Measurements from ENCODE around the gene HOXD13.

HOXD13 gene

GRCh38 chr2:176092270-176093144 is at the start of gene HOXD13:
TSS of gene HOXD13 (plus strand) at chr2:176092721. CDS start at chr2:176092891, 170 bp downstream.
- DNase-seq (ENCODE audit: low read depth in 1 of 2, low spot score in 1 of 2), result no peak

- no peak for DNase-seq (ENCODE audit: low read depth in 1 of 2, low spot score in 1 of 2)
Measured at GRCh38 chr2:176056406-176056805, 36.1 kb upstream of the HOXD13 start.

GRCh38 chr2:176063958-176064357 is 28.6 kb upstream of the HOXD13 start:
- no peak for DNase-seq (ENCODE audit: low read depth in 1 of 2, low spot score in 1 of 2)

GRCh38 chr2:176066645-176067588 is 25.6 kb upstream of the HOXD13 start:
- DNase-seq (ENCODE audit: low read depth in 1 of 2, low spot score in 1 of 2), result no peak

- DNase-seq (ENCODE audit: low read depth in 1 of 2, low spot score in 1 of 2), result no peak
Measured at GRCh38 chr2:176067589-176068418, 24.7 kb upstream of the HOXD13 start.

GRCh38 chr2:176068419-176068832 is 24.1 kb upstream of the HOXD13 start:
- DNase-seq (ENCODE audit: low read depth in 1 of 2, low spot score in 1 of 2), result no peak

GRCh38 chr2:176071330-176072291 is 20.9 kb upstream of the HOXD13 start:
- no peak for DNase-seq (ENCODE audit: low read depth in 1 of 2, low spot score in 1 of 2)

- DNase-seq (ENCODE audit: low read depth in 1 of 2, low spot score in 1 of 2), result no peak
Measured at GRCh38 chr2:176072292-176072669, 20.2 kb upstream of the HOXD13 start.

- no peak for DNase-seq (ENCODE audit: low read depth in 1 of 2, low spot score in 1 of 2)
Measured at GRCh38 chr2:176072951-176073904, 19.3 kb upstream of the HOXD13 start.

GRCh38 chr2:176074919-176075425 is 17.5 kb upstream of the HOXD13 start:
- no peak for DNase-seq (ENCODE audit: low read depth in 1 of 2, low spot score in 1 of 2)

GRCh38 chr2:176075481-176075880 is 17.0 kb upstream of the HOXD13 start:
- no peak for DNase-seq (ENCODE audit: low read depth in 1 of 2, low spot score in 1 of 2)

- no peak for DNase-seq (ENCODE audit: low read depth in 1 of 2, low spot score in 1 of 2)
Measured at GRCh38 chr2:176076063-176076462, 16.5 kb upstream of the HOXD13 start.

GRCh38 chr2:176076796-176077195 is 15.7 kb upstream of the HOXD13 start:
- DNase-seq (ENCODE audit: low read depth in 1 of 2, low spot score in 1 of 2), result no peak

GRCh38 chr2:176078541-176079284 is 13.8 kb upstream of the HOXD13 start:
- DNase-seq (ENCODE audit: low read depth in 1 of 2, low spot score in 1 of 2), result no peak

GRCh38 chr2:176079285-176079830 is 13.2 kb upstream of the HOXD13 start:
- no peak for DNase-seq (ENCODE audit: low read depth in 1 of 2, low spot score in 1 of 2)

GRCh38 chr2:176079831-176080539 is 12.5 kb upstream of the HOXD13 start:
- DNase-seq (ENCODE audit: low read depth in 1 of 2, low spot score in 1 of 2), result no peak
